ENCODE results near the gene COMMD1.
A peak's percentile ranks its signal among the peaks of the same experiment; 100 is the strongest.
"Not testable (repeated sequence)": the region's sequence is repeated elsewhere in the genome, so short reads cannot be mapped to it uniquely, and the experiment has no call there.

The COMMD1 gene

GRCh38 chr2:62143696-62144095, 238.2 kb downstream of the COMMD1 start:
- no peak for DNase-seq

DNA sequence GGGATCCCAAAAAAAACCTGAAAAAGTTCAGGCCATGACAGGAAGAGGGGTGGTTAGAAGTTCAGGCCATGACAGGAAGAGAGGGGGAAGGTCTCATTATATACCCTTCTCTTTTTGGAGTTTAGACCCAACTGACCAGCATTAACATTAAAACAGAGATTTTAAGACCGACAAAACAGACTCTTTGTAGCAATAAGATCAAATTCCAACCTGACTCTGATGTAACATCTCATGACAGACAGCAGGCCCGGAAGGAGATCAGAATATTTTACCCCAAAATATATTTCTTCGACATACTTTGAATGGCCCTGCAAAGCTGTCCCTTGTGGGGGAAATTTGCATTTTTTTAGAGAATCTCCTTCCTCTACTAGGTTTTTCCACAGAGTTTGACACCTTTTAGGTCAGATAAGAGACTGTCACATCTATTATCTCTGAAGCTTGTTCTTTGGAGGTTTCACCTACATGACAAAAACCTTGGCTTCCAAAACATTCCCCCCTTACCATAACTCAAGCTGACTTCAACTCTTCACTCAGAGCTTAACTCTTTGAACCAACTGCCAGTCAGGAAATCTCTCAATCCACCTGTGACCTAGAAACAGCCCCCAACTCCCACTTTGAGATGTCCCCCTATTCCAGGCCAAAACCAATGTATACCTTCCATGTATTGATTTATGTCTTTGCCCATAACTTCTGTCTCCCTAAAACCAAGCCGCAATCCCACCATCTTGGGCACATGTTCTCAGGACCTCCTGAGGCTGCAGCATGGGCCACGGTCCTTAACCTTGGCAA, 239.4 kb downstream of the COMMD1 start:
- no peak for DNase-seq

DNA sequence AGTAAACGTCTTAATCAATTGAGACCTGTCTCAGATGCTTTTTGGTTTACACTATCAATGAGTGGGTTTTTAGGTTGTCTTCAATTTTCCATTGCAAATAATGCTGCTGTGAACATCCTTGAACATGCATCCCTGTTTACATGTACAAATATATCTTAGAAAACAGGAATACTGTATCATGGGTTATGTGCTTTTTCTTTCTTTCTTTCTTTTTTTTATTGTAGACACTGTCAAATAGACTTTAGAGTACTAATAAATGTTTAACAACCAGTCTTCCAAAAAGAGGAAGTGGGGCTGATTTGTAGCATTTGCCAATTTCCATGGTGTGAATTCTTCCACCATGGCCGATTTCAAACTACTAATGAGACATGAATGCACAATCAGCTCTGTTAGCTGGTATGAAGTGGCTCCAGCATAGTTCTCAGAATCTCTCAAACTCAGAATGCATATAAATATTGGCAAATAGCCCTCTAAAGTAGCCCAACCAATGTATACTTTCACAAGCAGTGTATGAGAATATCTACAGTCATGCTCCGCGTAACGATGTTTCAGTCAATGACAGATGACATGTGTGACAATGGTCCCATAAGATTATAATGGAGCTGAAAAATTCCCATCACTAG, 240.1 kb downstream of the COMMD1 start:
- peak; percentile 60 for DNase-seq

GRCh38 chr2:62146790-62147189, 241.3 kb downstream of the COMMD1 start:
- not testable (repeated sequence) for DNase-seq

GRCh38 chr2:62147610-62148301, 242.3 kb downstream of the COMMD1 start:
- DNase-seq = no peak

GRCh38 chr2:62149708-62150107, 244.2 kb downstream of the COMMD1 start:
- DNase-seq = no peak

DNA sequence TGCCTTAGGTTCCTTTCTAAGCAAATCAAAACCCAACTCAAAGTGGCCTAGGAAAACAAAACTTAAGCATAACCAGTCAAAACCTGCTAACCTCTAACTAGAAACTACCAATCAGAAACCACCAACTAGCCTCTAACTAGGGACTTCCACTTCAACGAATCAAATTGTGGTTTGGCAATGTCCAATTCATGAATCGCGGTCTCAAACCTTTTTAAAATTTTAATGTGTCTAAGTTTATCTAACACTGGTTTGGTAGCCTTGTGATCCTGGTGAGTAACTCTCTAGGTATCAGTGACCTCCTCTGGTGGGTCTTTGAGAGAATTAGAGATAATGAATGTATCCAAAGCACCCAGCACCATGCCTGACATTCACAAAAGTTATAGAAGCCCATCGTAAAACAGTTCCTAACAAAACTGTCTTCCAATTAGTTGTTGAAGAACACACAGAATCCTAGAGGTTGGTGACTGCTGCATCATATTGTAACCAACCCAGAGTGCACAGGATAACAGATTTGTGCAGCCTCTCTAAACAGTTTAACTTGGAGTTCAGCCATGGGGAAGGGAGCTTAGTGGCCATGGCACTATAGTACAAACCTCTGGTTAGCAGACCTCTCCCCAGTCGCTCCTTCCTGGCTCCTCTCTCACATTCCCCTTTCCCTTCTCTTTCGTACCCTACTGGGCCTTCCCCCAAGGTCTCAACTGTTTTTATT, 245.3 kb downstream of the COMMD1 start:
- no peak for DNase-seq

DNA sequence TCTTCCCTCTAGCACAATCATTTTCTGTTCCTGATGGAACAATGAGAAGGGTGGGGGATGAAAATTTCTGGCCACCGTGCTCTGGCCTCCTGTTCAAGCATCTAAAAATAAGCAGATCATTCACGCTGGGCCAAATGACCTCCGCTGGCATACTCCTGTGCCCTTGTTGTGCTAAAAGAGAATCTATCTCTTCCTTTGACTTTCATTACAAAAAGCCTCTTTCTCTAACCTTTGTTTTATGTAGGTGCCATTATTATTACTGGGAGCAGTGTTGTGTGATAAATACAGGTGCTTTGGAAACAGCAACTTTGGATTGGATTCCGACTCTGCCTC, 245.8 kb downstream of the COMMD1 start:
- no peak for DNase-seq

- DNase-seq = no peak
Measured at GRCh38 chr2:62152000-62152399, 246.5 kb downstream of the COMMD1 start.

GRCh38 chr2:62156861-62157496, 251.5 kb downstream of the COMMD1 start:
- no peak for DNase-seq

DNA sequence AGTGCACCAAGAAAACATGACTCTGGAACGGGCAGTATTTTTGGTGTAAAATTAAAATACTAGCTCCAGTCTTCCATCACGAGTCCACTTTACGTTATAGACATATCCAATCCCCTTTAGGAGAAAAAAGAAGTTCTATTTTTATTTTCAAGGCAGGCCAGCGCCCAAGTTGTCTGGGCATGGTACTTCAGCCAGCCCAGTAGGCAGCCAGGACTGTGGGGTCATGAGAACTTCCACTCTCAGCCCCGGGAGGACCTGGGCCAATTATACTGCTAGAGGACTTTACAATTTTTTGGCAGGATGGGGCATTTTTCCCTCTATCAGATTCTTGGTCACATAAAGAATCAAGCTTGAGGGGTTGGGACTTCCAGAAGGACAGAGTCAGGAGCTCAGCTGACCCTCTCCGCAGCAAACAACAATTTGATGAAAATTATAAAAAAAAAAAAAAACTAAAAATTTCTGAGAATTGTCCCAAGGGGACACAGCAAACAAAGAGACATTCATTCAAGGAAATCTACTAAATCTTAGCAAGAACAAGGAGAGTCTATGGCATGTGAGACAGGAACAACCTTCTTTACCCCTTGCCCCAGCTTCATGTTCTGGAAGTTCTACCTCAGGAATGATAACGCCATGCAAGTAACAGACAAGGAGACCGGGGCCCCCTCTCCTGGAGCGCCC, 253.1 kb downstream of the COMMD1 start:
- no peak for DNase-seq

- DNase-seq = not testable (repeated sequence)
Measured at GRCh38 chr2:62160691-62161090, 255.2 kb downstream of the COMMD1 start.

- no peak for DNase-seq
Measured at GRCh38 chr2:62163106-62163831, 257.8 kb downstream of the COMMD1 start.

DNA sequence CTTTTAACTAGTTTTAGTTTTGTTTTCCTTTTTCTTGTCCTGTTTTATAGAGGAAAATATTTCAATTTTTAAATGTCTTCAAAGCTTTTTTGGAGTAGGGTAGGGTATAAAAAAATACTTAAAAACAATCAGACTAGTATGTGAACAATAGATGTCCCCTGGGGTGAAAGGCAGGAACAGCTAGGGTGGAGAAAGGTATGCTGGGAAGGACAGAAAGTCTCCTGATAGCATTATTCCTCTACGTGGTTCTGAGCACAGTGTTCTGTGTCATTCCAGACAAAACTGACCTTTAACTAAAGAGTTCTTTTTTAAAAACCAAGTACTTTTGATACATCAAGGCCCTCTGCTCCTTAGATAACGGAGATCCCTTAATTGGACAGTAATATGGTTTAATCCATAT, 258.4 kb downstream of the COMMD1 start:
- no peak for DNase-seq

GRCh38 chr2:62175728-62176127, 270.3 kb downstream of the COMMD1 start:
- no peak for DNase-seq

DNA sequence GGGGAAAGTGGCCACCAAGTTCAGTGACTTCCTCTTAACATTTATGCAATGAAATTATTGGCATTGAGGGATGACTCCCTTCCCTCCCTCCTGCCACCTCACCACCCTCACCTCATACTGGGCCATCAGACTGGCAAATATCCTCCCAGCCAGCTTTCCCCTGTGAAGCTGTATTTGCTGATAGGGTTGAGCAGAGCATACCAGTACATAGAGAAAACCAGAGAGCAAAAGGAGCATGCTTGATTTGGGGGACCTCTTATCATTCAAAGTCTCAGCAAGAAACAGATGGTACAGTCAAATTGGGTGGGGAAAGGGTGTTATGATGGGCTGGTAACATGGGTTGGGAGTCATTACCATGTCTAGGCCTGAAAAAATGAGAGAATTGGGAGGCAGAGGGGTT, 271.3 kb downstream of the COMMD1 start:
- DNase-seq = no peak

DNA sequence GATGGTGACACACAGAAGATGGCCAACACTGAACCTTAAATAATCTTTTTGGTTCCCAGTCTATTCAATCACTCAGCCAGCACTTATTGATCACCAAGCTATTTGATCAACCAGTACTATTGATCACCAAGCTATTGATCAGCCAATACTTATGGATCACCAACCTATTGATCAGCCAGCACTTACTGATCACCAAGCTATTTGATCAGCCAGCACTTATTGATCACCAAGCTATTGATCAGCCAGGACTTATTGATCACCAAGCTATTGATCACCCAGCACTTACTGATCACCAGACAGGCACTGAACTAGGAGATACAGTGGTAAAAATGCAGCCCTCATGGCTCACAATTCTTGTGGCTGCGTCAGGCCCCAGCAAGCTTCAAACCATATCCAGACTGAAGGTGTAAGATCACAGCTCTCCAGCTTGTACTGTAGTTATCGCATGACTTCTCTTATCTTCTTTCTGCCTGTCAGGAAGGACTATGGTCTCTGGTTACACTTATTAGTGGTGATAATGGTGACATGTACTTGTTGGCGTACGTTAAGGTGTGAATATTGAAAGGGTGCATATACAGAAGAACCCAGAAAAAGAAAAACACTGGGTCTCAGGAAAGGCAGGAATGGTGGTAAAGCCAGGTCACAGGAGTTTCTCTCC, 272.0 kb downstream of the COMMD1 start:
- DNase-seq = no peak

- no peak for DNase-seq
Measured at GRCh38 chr2:62178741-62179271, 273.3 kb downstream of the COMMD1 start.

DNA sequence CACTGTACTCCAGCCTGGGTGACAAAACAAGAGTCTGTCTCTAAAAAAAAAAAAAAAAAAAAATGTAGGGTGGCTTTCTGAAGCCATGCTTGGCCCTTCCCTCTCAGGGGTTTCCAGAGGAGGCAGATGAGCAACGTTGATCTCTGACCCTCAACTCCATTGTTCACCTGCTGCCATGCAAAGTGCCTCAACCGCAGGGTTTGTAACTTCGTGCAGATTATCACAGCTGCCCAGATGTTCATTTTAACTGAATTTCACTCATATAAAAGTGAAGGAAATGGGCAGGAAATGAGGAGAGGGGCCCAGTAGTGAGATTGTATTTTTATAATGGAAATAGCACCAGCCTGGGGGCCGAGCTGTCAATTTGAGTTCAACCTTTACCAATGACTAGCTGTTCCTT, 275.5 kb downstream of the COMMD1 start:
- DNase-seq = peak; percentile 43 to 57

DNA sequence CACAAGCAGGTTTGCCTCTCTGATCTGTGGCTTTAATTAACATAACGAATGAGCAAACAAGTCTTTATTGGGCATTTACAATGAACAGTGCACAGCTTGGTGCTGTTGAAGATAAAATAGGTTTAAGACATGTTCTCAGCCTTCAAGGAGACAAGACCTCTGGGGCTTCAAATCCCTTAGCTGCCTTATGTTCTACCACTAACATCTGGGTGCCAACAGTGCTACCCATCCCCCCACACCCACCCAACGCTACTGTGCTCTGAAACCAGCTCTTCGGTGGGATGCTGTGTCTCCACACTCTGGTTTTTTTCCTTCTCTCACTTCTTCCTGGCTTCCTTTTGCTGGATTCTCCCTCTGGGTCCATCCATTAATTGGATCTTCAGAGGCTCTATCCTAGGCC, 276.4 kb downstream of the COMMD1 start:
- no peak for DNase-seq

All from Kasumi-1 (cell line).